Mesenchymal stem cell (in vitro differentiated cells and primary cell): ENCODE measurements around the gene TM2D3.
A peak's percentile ranks its signal among the peaks of the same experiment; 100 is the strongest.

ENCODE experiments used
- DNase-seq: peaks from one replicate; pipeline ENCODE4 v3.0.0-alpha.2; 2013
- H2AFZ ChIP-seq: one replicate; pipeline ENCODE4 v1.6.1; 2013; ENCODE audit warnings: low read depth, mild to moderate bottlenecking, control low read depth, inconsistent platforms, low read length, moderate library complexity
- H2AK5ac ChIP-seq: 2 replicates; pipeline ENCODE4 v1.6.1; 2013; ENCODE audit warnings: low read length, moderate library complexity, mild to moderate bottlenecking, inconsistent platforms; ENCODE audit not compliant: severe bottlenecking
- H2BK120ac ChIP-seq: one replicate; pipeline ENCODE4 v1.6.1; 2013; ENCODE audit warnings: low read depth, mild to moderate bottlenecking, inconsistent platforms, low read length, moderate library complexity
- H2BK12ac ChIP-seq, 2 experiments: one replicate each; pipeline ENCODE4 v1.6.1; 2013; ENCODE audit warnings: inconsistent platforms in 2 of 2, low read length in 2 of 2, mild to moderate bottlenecking in 2 of 2, moderate library complexity in 2 of 2, control low read depth in 1 of 2
- H2BK15ac ChIP-seq: one replicate; pipeline ENCODE4 v1.6.1; 2013; ENCODE audit warnings: mild to moderate bottlenecking, low read depth, inconsistent platforms; ENCODE audit not compliant: poor library complexity, severe bottlenecking
- H2BK5ac ChIP-seq: 2 replicates; pipeline ENCODE4 v1.6.1; 2013; ENCODE audit warnings: low read depth, mild to moderate bottlenecking, low read length, control low read depth, inconsistent platforms; ENCODE audit not compliant: poor library complexity, severe bottlenecking
- H3K14ac ChIP-seq, 2 experiments: one replicate each; pipeline ENCODE4 v1.6.1; 2013; ENCODE audit warnings: inconsistent platforms in 2 of 2, low read length in 2 of 2, control low read depth in 1 of 2, mild to moderate bottlenecking in 1 of 2, moderate library complexity in 1 of 2
- H3K18ac ChIP-seq, 2 experiments: one replicate each; pipeline ENCODE4 v1.6.1; 2013; ENCODE audit warnings: inconsistent platforms in 2 of 2, low read length in 2 of 2, control low read depth in 1 of 2, low read depth in 1 of 2, mild to moderate bottlenecking in 1 of 2
- H3K23ac ChIP-seq, 2 experiments: one replicate each; pipeline ENCODE4 v1.6.1; 2013; ENCODE audit warnings: inconsistent platforms in 2 of 2, low read length in 2 of 2, mild to moderate bottlenecking in 2 of 2, moderate library complexity in 2 of 2, control low read depth in 1 of 2
- H3K27ac ChIP-seq: 2 replicates; pipeline ENCODE4 v1.5.1; 2013; ENCODE audit warnings: mild to moderate bottlenecking, moderate library complexity, low read length, control low read depth, inconsistent platforms; ENCODE audit not compliant: poor library complexity, severe bottlenecking
- H3K27me3 ChIP-seq, 2 experiments: 2 replicates each; pipeline versions ENCODE4 v1.6.1 to v1.7.0; 2013; ENCODE audit warnings: low read length in 2 of 2, mild to moderate bottlenecking in 2 of 2, moderate library complexity in 2 of 2, control low read depth in 1 of 2, inconsistent platforms in 1 of 2; ENCODE audit not compliant: control insufficient read depth in 1 of 2, insufficient read depth in 1 of 2
- H3K36me3 ChIP-seq, 2 experiments: 2 replicates each; pipeline versions ENCODE4 v1.6.1 to v1.7.0; 2013; ENCODE audit warnings: low read length in 2 of 2, control low read depth in 1 of 2, inconsistent platforms in 1 of 2, low read depth in 1 of 2, mild to moderate bottlenecking in 1 of 2; ENCODE audit not compliant: insufficient read depth in 2 of 2, control insufficient read depth in 1 of 2
- H3K4ac ChIP-seq, 2 experiments: one replicate each; pipeline ENCODE4 v1.6.1; 2013; ENCODE audit warnings: inconsistent platforms in 2 of 2, low read length in 2 of 2, mild to moderate bottlenecking in 2 of 2, moderate library complexity in 2 of 2, control low read depth in 1 of 2, low read depth in 1 of 2
- H3K4me1 ChIP-seq: 2 replicates; pipeline ENCODE4 v1.6.1; 2013; ENCODE audit warnings: low read depth, low read length, control low read depth; ENCODE audit not compliant: control insufficient read depth, insufficient read depth
- H3K4me2 ChIP-seq: 2 replicates; pipeline ENCODE4 v1.6.1; 2013; ENCODE audit warnings: low read length, mild to moderate bottlenecking, inconsistent platforms; ENCODE audit not compliant: poor library complexity, severe bottlenecking
- H3K4me3 ChIP-seq, 2 experiments: 2 replicates each; pipeline versions ENCODE4 v1.5.1 to v1.7.0; 2013; ENCODE audit warnings: low read length in 2 of 2, mild to moderate bottlenecking in 2 of 2, control low read depth in 1 of 2, low read depth in 1 of 2; ENCODE audit not compliant: insufficient read depth in 1 of 2
- H3K79me1 ChIP-seq: replicated peaks from 2 replicates; pipeline ENCODE4 v1.6.1; 2013; ENCODE audit warnings: mild to moderate bottlenecking, control low read depth, low read length, inconsistent platforms; ENCODE audit not compliant: poor library complexity, severe bottlenecking
- H3K9ac ChIP-seq: 2 replicates; pipeline ENCODE4 v1.7.0; 2013; ENCODE audit warnings: mild to moderate bottlenecking, low read length, moderate library complexity
- H3K9me3 ChIP-seq: 2 replicates; pipeline ENCODE4 v1.7.0; 2013; ENCODE audit warnings: mild to moderate bottlenecking, low read length; ENCODE audit not compliant: control insufficient read depth
- H4K8ac ChIP-seq: one replicate; pipeline ENCODE4 v1.6.1; 2013; ENCODE audit warnings: inconsistent platforms, mild to moderate bottlenecking, low read length, moderate library complexity
- H4K91ac ChIP-seq: one replicate; pipeline ENCODE4 v1.6.1; 2013; ENCODE audit warnings: mild to moderate bottlenecking, low read length, inconsistent platforms
- WGBS: methylation state at CpG from one replicate; pipeline ENCODE4 v1.1.7; 2013; ENCODE audit warnings: mixed read lengths; 5-methylcytosine and 5-hydroxymethylcytosine counted together

Gene TM2D3

DNA sequence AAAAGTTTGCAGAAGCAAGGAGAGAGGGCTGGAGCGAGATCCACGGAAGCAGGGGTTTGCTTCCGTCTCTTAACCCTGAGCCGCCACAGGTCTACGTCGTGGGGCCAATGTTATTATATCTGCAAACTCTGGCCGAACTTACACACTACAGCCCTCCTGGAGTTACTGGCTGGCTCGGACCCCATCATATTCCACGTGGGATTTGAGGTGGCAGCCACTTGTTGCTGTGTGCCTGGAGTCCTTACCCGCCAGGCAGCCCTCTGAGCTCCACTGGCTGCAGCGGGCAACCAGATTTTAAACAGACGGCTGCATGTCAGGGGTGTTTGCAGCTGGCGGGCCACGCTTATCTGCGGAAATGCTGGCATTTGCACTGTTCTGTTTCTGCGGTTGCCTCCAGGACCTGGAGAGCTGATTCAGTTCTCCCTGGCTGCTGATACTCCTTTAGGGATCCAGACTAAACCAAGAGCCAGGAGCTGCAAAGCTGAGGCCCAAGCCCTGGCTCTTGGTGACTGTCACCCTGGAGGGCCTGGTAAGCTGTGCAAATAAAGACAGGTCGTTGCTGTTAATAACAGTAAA lies 34.7 kb downstream of the TM2D3 start:
- H3K18ac ChIP-seq = no peak overlapping the region
- peak overlapping the region in 1 of 2 experiments; percentile 14 for H3K23ac ChIP-seq
- H3K36me3 ChIP-seq = peaks cover 0 to 14% of the 10 kb centered on the region in 2 experiments
- H3K27ac ChIP-seq = no peak overlapping the region
- no peaks in the 10 kb centered on the region for H3K9me3 ChIP-seq
- no peak overlapping the region for H2BK12ac ChIP-seq
- H2BK15ac ChIP-seq = no peak overlapping the region
- no peak overlapping the region for H3K4me2 ChIP-seq
- DNase-seq = no peak
- no peak overlapping the region for H2BK120ac ChIP-seq
- WGBS = 92% methylated on average over 17 of the region's 17 CpGs
- H3K79me1 ChIP-seq = no peaks in the 10 kb centered on the region
- H3K9ac ChIP-seq = no peak overlapping the region
- H3K4me3 ChIP-seq = peak overlapping the region in 1 of 2 experiments; percentile 11
- H4K8ac ChIP-seq = no peak overlapping the region
- peak overlapping the region in 1 of 2 experiments; percentile 10 for H3K14ac ChIP-seq
- H2AK5ac ChIP-seq = no peak overlapping the region
- H3K27me3 ChIP-seq = peaks cover 26 to 31% of the 10 kb centered on the region in 2 experiments
- H3K4ac ChIP-seq = no peak overlapping the region
- no peak overlapping the region for H2BK5ac ChIP-seq
- H3K4me1 ChIP-seq = peaks cover 12% of the 10 kb centered on the region
- no peak overlapping the region for H2AFZ ChIP-seq
- no peak overlapping the region for H4K91ac ChIP-seq

DNA sequence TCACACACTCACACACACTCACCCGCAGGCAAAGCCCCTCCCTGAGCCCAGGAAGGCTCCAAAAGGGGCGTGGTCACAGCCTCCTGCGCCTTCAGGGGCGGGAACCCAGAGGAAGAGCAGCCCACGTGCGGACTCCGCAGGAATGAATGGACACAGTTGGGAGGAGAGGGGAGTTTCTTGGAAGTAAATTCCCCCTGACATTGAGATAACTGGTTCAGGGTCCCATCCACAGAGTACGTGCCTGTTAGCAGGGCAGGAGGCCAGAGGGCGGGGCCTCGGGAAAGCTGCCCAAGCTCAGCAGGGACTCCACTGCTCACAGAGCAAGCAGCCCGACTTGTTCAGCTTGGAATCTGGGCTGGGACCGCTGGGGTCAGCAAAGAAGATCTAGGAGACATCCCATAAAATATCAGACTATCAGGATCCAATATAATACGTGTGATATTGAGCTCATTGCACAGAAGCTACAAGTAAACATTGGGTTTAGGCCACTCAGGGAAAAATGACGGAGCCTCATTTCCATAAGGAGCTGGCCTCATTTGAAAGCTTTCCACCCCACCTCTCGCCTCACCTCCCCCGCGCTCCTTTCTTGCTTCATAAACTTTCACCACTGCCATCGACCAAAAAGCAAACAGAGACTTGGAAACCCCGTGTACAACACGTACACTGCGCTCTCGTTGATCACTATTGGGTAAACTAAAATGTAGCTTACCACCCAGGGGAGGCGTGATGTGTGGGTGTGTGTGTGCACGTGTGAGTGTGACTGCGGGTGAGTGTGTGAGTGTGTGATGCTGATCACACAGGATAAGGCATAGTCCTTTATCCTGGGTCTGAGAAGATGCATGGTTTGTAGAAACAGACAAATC lies 36.0 kb downstream of the TM2D3 start:
- Histone ChIP-seq H2AFZ (no peak overlapping the region), H3K4me3 (peak overlapping the region in 1 of 2 experiments; percentile 56), H3K36me3 (peaks cover 0 to 14% of the 10 kb centered on the region in 2 experiments), H4K8ac (no peak overlapping the region), H2BK12ac (no peak overlapping the region), H3K9ac (peak overlapping the region; percentile 40), H2BK15ac (no peak overlapping the region), H2AK5ac (no peak overlapping the region), H3K23ac (no peak overlapping the region), H3K14ac (peak overlapping the region in 1 of 2 experiments; percentile 38), H4K91ac (no peak overlapping the region), H3K27me3 (peaks cover 26 to 31% of the 10 kb centered on the region in 2 experiments), H3K9me3 (no peaks in the 10 kb centered on the region), H3K18ac (no peak overlapping the region), H2BK5ac (no peak overlapping the region), H3K79me1 (no peaks in the 10 kb centered on the region), H2BK120ac (no peak overlapping the region), H3K27ac (no peak overlapping the region), H3K4ac (no peak overlapping the region), H3K4me2 (peak overlapping the region; percentile 32), H3K4me1 (peaks cover 12% of the 10 kb centered on the region)
- DNase-seq = peak; percentile 56
- 46% methylated on average over 25 of the region's 25 CpGs for WGBS

DNA sequence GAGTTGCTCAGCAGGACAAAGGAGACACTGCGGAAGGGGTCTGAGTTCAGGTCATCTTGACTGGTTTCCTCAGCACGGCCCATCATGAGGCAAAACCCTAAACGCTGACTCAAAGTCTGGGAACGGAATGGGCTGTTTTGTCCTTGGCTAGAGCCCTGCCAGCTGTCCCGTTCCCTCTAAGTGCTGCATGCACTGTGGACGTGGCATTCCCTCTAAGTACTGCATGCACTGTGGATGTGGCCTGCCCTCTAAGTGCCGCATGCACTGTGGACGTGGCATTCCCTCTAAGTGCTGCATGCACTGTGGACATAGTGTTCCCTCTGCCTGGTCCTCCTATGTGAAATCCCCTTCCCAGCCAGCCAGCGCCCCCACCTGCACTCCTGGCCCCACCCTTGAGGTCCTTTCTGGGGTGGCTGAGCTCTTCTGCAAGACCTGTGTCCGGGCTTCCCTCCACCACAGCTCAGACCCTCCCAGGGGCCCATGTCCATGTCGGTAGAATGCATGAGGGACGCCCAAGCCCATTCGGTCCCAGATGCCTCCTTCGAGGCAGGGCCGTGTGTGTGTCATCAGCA lies 36.7 kb downstream of the TM2D3 start:
- Histone ChIP-seq H3K23ac (no peak overlapping the region), H4K91ac (peak overlapping the region; percentile 70)

DNA sequence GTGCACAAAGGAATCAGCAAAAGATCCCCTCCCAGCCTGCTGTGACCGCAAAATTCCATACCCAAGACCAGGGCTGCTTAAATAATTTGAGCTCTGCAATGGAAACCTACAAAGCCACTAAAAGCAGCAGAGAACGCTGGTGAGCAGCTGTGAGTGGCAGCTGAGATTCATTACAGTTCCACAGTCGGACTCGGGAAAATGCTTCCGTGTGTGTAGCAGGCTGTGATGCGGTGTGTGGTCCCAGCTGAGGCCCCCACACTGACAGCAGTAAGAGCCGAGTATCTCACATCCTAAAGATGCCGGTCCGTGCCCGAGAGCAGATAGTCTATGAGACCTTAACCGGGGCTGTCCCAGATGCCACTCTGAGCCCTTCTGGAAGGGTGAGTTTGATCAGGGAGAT lies 37.4 kb downstream of the TM2D3 start:
- Histone ChIP-seq H3K4ac (no peak overlapping the region), H3K79me1 (no peaks in the 10 kb centered on the region), H3K9ac (no peak overlapping the region), H3K18ac (no peak overlapping the region), H3K27me3 (peaks cover 26 to 31% of the 10 kb centered on the region in 2 experiments), H3K23ac (no peak overlapping the region), H3K4me3 (no peak overlapping the region), H3K4me2 (no peak overlapping the region), H3K27ac (no peak overlapping the region), H2BK15ac (no peak overlapping the region), H3K36me3 (peaks cover 0 to 14% of the 10 kb centered on the region in 2 experiments), H2AFZ (no peak overlapping the region), H2AK5ac (no peak overlapping the region), H3K4me1 (peaks cover 10% of the 10 kb centered on the region), H3K9me3 (no peaks in the 10 kb centered on the region), H4K91ac (no peak overlapping the region), H3K14ac (no peak overlapping the region), H2BK5ac (no peak overlapping the region), H2BK12ac (no peak overlapping the region), H4K8ac (no peak overlapping the region), H2BK120ac (no peak overlapping the region)
- no peak for DNase-seq
- WGBS = 89% methylated on average over 9 of the region's 11 CpGs

More for the DNA sequence above, 36.7 kb downstream of the TM2D3 start:
- H3K4ac ChIP-seq = no peak overlapping the region
- H3K27ac ChIP-seq = no peak overlapping the region
- no peak overlapping the region for H2BK120ac ChIP-seq
- H3K9me3 ChIP-seq = no peaks in the 10 kb centered on the region
- no peak overlapping the region for H2BK5ac ChIP-seq
- H3K18ac ChIP-seq = no peak overlapping the region
- H3K9ac ChIP-seq = peak overlapping the region; percentile 40
- H3K4me1 ChIP-seq = peaks cover 10% of the 10 kb centered on the region
- H3K4me2 ChIP-seq = peak overlapping the region; percentile 32
- peaks cover 26 to 31% of the 10 kb centered on the region in 2 experiments for H3K27me3 ChIP-seq
- H2BK15ac ChIP-seq = no peak overlapping the region
- peak overlapping the region in 1 of 2 experiments; percentile 78 for H3K14ac ChIP-seq
- H2AK5ac ChIP-seq = no peak overlapping the region
- peaks cover 0 to 14% of the 10 kb centered on the region in 2 experiments for H3K36me3 ChIP-seq
- H3K79me1 ChIP-seq = no peaks in the 10 kb centered on the region
- H2AFZ ChIP-seq = no peak overlapping the region
- no peak overlapping the region for H2BK12ac ChIP-seq
- peak overlapping the region in 1 of 2 experiments; percentile 56 for H3K4me3 ChIP-seq
- H4K8ac ChIP-seq = no peak overlapping the region
- DNase-seq = no peak
- 62% methylated on average over 15 of the region's 15 CpGs for WGBS
